CD14-positive monocyte (primary cell): ENCODE measurements around the gene NRXN3. TPM values are rescaled to one million over a fixed set of nuclear protein-coding genes. Genes with fewer than 3 reads are reported as not detected.

ENCODE experiments used
- DNase-seq, 3 donors: peaks; one replicate each; pipeline ENCODE4 v3.0.0-alpha.2; 2011 to 2022
- H2AFZ ChIP-seq: 2 replicates; pipeline ENCODE4 v1.6.0; 2012; ENCODE audit warnings: mild to moderate bottlenecking, low read depth, low read length, inconsistent platforms; ENCODE audit not compliant: insufficient read depth, poor library complexity, severe bottlenecking
- H3K27ac ChIP-seq, 2 donors: 1 replicate in 1 of 2; 2 replicates in 1 of 2; pipeline ENCODE4 v1.5.1; 2012 to 2013; ENCODE audit warnings: low read length in 2 of 2, control low read depth in 1 of 2, inconsistent platforms in 1 of 2, low read depth in 1 of 2, mild to moderate bottlenecking in 1 of 2
- H3K27me3 ChIP-seq, 2 donors: one replicate each; pipeline versions ENCODE4 v1.6.0 to v1.6.1; 2011 to 2013; ENCODE audit warnings: low read length in 2 of 2; ENCODE audit not compliant: control insufficient read depth in 2 of 2, insufficient read depth in 2 of 2
- H3K36me3 ChIP-seq, 2 donors: replicated peaks in 1 of 2; 1 replicate in 1 of 2; 2 replicates in 1 of 2; pipeline versions ENCODE4 v1.5.1 to v1.6.1; 2012 to 2013; ENCODE audit warnings: low read length in 2 of 2, control low read depth in 1 of 2, inconsistent platforms in 1 of 2, mild to moderate bottlenecking in 1 of 2; ENCODE audit not compliant: insufficient read depth in 2 of 2, control insufficient read depth in 1 of 2
- H3K4me1 ChIP-seq, 2 donors: 1 replicate in 1 of 2; 2 replicates in 1 of 2; pipeline versions ENCODE4 v1.5.1 to v1.6.1; 2012 to 2013; ENCODE audit warnings: low read length in 2 of 2, control low read depth in 1 of 2, inconsistent platforms in 1 of 2, mild to moderate bottlenecking in 1 of 2, moderate library complexity in 1 of 2; ENCODE audit not compliant: insufficient read depth in 2 of 2, control insufficient read depth in 1 of 2
- H3K4me2 ChIP-seq: replicated peaks from 2 replicates; pipeline ENCODE3; 2012; ENCODE audit warnings: low read length, moderate library complexity, mild to moderate bottlenecking; ENCODE audit not compliant: poor library complexity, severe bottlenecking; ENCODE audit errors: extremely low read depth
- H3K4me3 ChIP-seq, 3 experiments: fragments of 200-600 bp in 1 of 3; sonication (generic) in 1 of 3; replicated peaks in 1 of 3; 1 replicate in 2 of 3; 2 replicates in 1 of 3; pipeline ENCODE4 v1.5.1; 2011 to 2013; ENCODE audit warnings: low read length in 3 of 3, mild to moderate bottlenecking in 3 of 3, control low read depth in 2 of 3, low read depth in 2 of 3, inconsistent platforms in 1 of 3, moderate library complexity in 1 of 3
- H3K79me2 ChIP-seq: 2 replicates; pipeline ENCODE4 v1.6.0; 2012; ENCODE audit warnings: mild to moderate bottlenecking, control low read depth, inconsistent platforms, low read length, moderate library complexity; ENCODE audit not compliant: insufficient read depth
- H3K9ac ChIP-seq: 2 replicates; pipeline ENCODE4 v1.6.0; 2017; ENCODE audit warnings: low read length, mild to moderate bottlenecking; ENCODE audit not compliant: insufficient read depth, poor library complexity, severe bottlenecking
- H3K9me3 ChIP-seq, 2 donors: replicated peaks in 1 of 2; 1 replicate in 1 of 2; 2 replicates in 1 of 2; pipeline versions ENCODE4 v1.5.1 to v1.6.1; 2012 to 2013; ENCODE audit warnings: low read length in 2 of 2, control low read depth in 1 of 2; ENCODE audit not compliant: control insufficient read depth in 1 of 2, insufficient read depth in 1 of 2
- H4K20me1 ChIP-seq: 2 replicates; pipeline ENCODE4 v1.6.0; 2012; ENCODE audit warnings: mild to moderate bottlenecking, low read length, control low read depth, moderate library complexity; ENCODE audit not compliant: insufficient read depth
- H3K27ac Mint-ChIP-seq, 7 donors: one replicate each; pipeline ENCODE4 v1.8.0; 2020; ENCODE audit warnings: mild to moderate bottlenecking in 7 of 7, mixed read lengths in 7 of 7, moderate library complexity in 6 of 7, inconsistent platforms in 2 of 7
- H3K27me3 Mint-ChIP-seq, 3 donors: one replicate each; pipeline ENCODE4 v1.8.0; 2021 to 2022; ENCODE audit warnings: low read depth in 3 of 3, mild to moderate bottlenecking in 3 of 3, mixed read lengths in 3 of 3, moderate library complexity in 3 of 3, inconsistent platforms in 1 of 3
- H3K36me3 Mint-ChIP-seq, 2 donors: one replicate each; pipeline ENCODE4 v1.8.0; 2020; ENCODE audit warnings: mixed read lengths in 2 of 2, inconsistent platforms in 1 of 2, mild to moderate bottlenecking in 1 of 2
- H3K4me1 Mint-ChIP-seq: one replicate; pipeline ENCODE4 v1.8.0; 2020; ENCODE audit warnings: mild to moderate bottlenecking, mixed read lengths
- H3K4me3 Mint-ChIP-seq, 2 donors: one replicate each; pipeline ENCODE4 v1.8.0; 2020; ENCODE audit warnings: mild to moderate bottlenecking in 2 of 2, mixed read lengths in 2 of 2, moderate library complexity in 1 of 2
- H3K9me3 Mint-ChIP-seq, 7 donors: one replicate each; pipeline ENCODE4 v1.8.0; 2020 to 2022; ENCODE audit warnings: mixed read lengths in 7 of 7, mild to moderate bottlenecking in 6 of 7, moderate library complexity in 6 of 7, inconsistent platforms in 2 of 7
- CTCF ChIP-seq: fragments of 200-600 bp; IDR thresholded peaks from one replicate; pipeline ENCODE4 v1.8.0; 2022; ENCODE audit warnings: antibody characterized with exemption, mild to moderate bottlenecking
- WGBS: methylation state at CpG from one replicate; pipeline ENCODE4 v1.1.5; 2013; ENCODE audit warnings: missing lambda C conversion rate; ENCODE audit not compliant: insufficient coverage; 5-methylcytosine and 5-hydroxymethylcytosine counted together
- intact Hi-C, 2 donors: fragments of 100-400 bp; cut with micrococcal nuclease; formaldehyde crosslinking; loops; one replicate each; pipeline versions ENCODE4 v1.15.0 to v1.15.1; 2023
- polyA plus RNA-seq, 3 donors: library from polyadenylated mRNA; depleted of rRNA in 1 of 3; unstranded in 2 of 3; stranded (reverse) in 1 of 3; fragments of 300-500 nt in 2 of 3; fragments of >200 nt in 1 of 3; fragmentation: Illumina TruSeq in 2 of 3; gene quantifications; 1 replicate in 2 of 3; 2 replicates in 1 of 3; pipeline ENCODE4 v1.2.3, GENCODE V29; 2012 to 2021

Gene NRXN3
- polyA plus RNA-seq, 3 donors, result not detected

GRCh38 chr14:78951602-78952001 is 781.4 kb downstream of the NRXN3 start:
- H3K27ac ChIP-seq, result no peak overlapping the region
- H3K27ac Mint-ChIP-seq, result no peak overlapping the region
- H3K27me3 ChIP-seq, result peaks cover 0 to 2% of the 10 kb centered on the region in 2 donors
- H3K4me3 Mint-ChIP-seq, result no peak overlapping the region
- H3K9me3 Mint-ChIP-seq, result no peaks in the 10 kb centered on the region
- intact Hi-C loops, result no loop called here
- H3K9ac ChIP-seq, result no peak overlapping the region
- no peak for DNase-seq
- H3K4me3 ChIP-seq, result no peak overlapping the region
- TF ChIP-seq CTCF, result no peak
- WGBS, result 100% methylated on average over 1 of the region's 3 CpGs
- H2AFZ ChIP-seq, result no peak overlapping the region
- H3K4me2 ChIP-seq, result no peak overlapping the region
- no peaks in the 10 kb centered on the region for H3K79me2 ChIP-seq
- H3K36me3 Mint-ChIP-seq, result no peaks in the 10 kb centered on the region
- no peaks in the 10 kb centered on the region for H3K36me3 ChIP-seq
- no peaks in the 10 kb centered on the region for H3K4me1 ChIP-seq
- H3K27me3 Mint-ChIP-seq, result peaks cover 5 to 8% (median 5%) of the 10 kb centered on the region in 3 donors
- H3K4me1 Mint-ChIP-seq, result no peaks in the 10 kb centered on the region
- no peaks in the 10 kb centered on the region for H3K9me3 ChIP-seq
- H4K20me1 ChIP-seq, result no peaks in the 10 kb centered on the region

GRCh38 chr14:78959674-78960264 is 789.6 kb downstream of the NRXN3 start:
- Mint-ChIP-seq H3K4me3 (no peak overlapping the region), H3K4me1 (no peaks in the 10 kb centered on the region), H3K9me3 (no peaks in the 10 kb centered on the region), H3K27me3 (peaks cover 3 to 5% (median 4%) of the 10 kb centered on the region in 3 donors), H3K36me3 (no peaks in the 10 kb centered on the region), H3K27ac (no peak overlapping the region)
- Histone ChIP-seq H3K27me3 (no peaks in the 10 kb centered on the region), H3K79me2 (no peaks in the 10 kb centered on the region), H3K9me3 (no peaks in the 10 kb centered on the region), H3K36me3 (no peaks in the 10 kb centered on the region), H4K20me1 (no peaks in the 10 kb centered on the region), H3K4me3 (no peak overlapping the region), H3K4me2 (no peak overlapping the region), H3K4me1 (no peaks in the 10 kb centered on the region), H2AFZ (no peak overlapping the region), H3K9ac (no peak overlapping the region), H3K27ac (no peak overlapping the region)
- DNase-seq, result peak in 2 of 3 donors; percentile 13 to 28
- intact Hi-C loops, result no loop called here
- TF ChIP-seq CTCF, result peak; percentile 91
- WGBS, result no CpG with 5 or more reads among the region's 9 CpGs
